Osteocyte (in vitro differentiated cells): ENCODE measurements around the gene FBXW4. TPM values are rescaled to one million over a fixed set of nuclear protein-coding genes. Genes with fewer than 3 reads are reported as not detected.

Experiments used
- DNase-seq: peaks from one replicate; pipeline ENCODE4 v3.0.0; 2021; ENCODE audit warnings: mixed read lengths; ENCODE audit not compliant: unreplicated experiment; ENCODE audit errors: extremely low spot score
- H3K27ac Mint-ChIP-seq: one replicate; pipeline ENCODE4 v1.8.0; 2021; ENCODE audit warnings: mild to moderate bottlenecking, mixed read lengths; ENCODE audit not compliant: unreplicated experiment
- H3K27me3 Mint-ChIP-seq: one replicate; pipeline ENCODE4 v1.8.0; 2021; ENCODE audit warnings: mixed read lengths; ENCODE audit not compliant: unreplicated experiment
- H3K36me3 Mint-ChIP-seq: one replicate; pipeline ENCODE4 v1.8.0; 2021; ENCODE audit warnings: mixed read lengths; ENCODE audit not compliant: unreplicated experiment
- H3K4me1 Mint-ChIP-seq: one replicate; pipeline ENCODE4 v1.8.0; 2021; ENCODE audit warnings: mixed read lengths; ENCODE audit not compliant: unreplicated experiment
- H3K4me3 Mint-ChIP-seq: one replicate; pipeline ENCODE4 v1.8.0; 2021; ENCODE audit warnings: mild to moderate bottlenecking, moderate library complexity, mixed read lengths; ENCODE audit not compliant: unreplicated experiment
- H3K9me3 Mint-ChIP-seq: one replicate; pipeline ENCODE4 v1.8.0; 2021; ENCODE audit warnings: mixed read lengths; ENCODE audit not compliant: unreplicated experiment
- CTCF ChIP-seq: fragments of 200-600 bp; sonication (generic); IDR thresholded peaks from 2 replicates; pipeline ENCODE4 v1.5.0; 2021; ENCODE audit warnings: antibody characterized with exemption, mild to moderate bottlenecking, moderate library complexity
- microRNA-seq: library from miRNA; unstranded; fragments of <30 nt; microRNA quantifications from one replicate; pipeline ENCODE4 v1.1.0, GENCODE V29; 2020; ENCODE audit not compliant: unreplicated experiment
- total RNA-seq: library from RNA; stranded (reverse); gene quantifications from 2 replicates; pipeline ENCODE4 v1.2.1, GENCODE V29; 2021

Gene FBXW4
- total RNA-seq, 1 donor from 2014 or later = 44.6 TPM

- H3K27me3 Mint-ChIP-seq = peaks cover 10% of the 10 kb centered on the region
- peaks cover 7% of the 10 kb centered on the region for H3K4me1 Mint-ChIP-seq
- H3K36me3 Mint-ChIP-seq = no peaks in the 10 kb centered on the region
- TF ChIP-seq CTCF = no peak
- H3K4me3 Mint-ChIP-seq = no peak overlapping the region
- DNase-seq = peak; percentile 77
- H3K27ac Mint-ChIP-seq = no peak overlapping the region
- no peaks in the 10 kb centered on the region for H3K9me3 Mint-ChIP-seq
These were observed 133.7 kb downstream of the FBXW4 start for GRCh38 chr10:101561068-101561915.

Small RNA genes lying within 50 kb of the gene (microRNA-seq; reads per million reads assigned to microRNA genes)
- gene MIR3158-1 = not detected
- gene MIR3158-2 = not detected

Other genes starting within 250 kb of the FBXW4 start
- 35.0 and 36.8 TPM in 2 replicates for gene POLL, start 106.9 kb downstream of the FBXW4 start, total RNA-seq
- 14.9 and 15.3 TPM in 2 replicates for gene DPCD, start 106.8 kb downstream of the FBXW4 start, total RNA-seq
- gene FGF8, start 80.9 kb upstream of the FBXW4 start, total RNA-seq = not detected in 2 replicates
- 35.6 and 42.6 TPM in 2 replicates for gene NPM3, start 88.3 kb upstream of the FBXW4 start, total RNA-seq
- gene OGA, start 123.3 kb upstream of the FBXW4 start, total RNA-seq = 113 and 127 TPM in 2 replicates
- 3.2 and 3.5 TPM in 2 replicates for gene KCNIP2, start 148.6 kb upstream of the FBXW4 start, total RNA-seq